Stimulated activated memory B cell treated with anti-CD40 and anti-IgM and Interleukin-4, amounts not matched to agents 10 μg/mL and 1 μg/mL and 100 μg/mL, for 72 hours (primary cell): ENCODE results near the gene CATSPER3.
A peak's percentile ranks its signal among the peaks of the same experiment; 100 is the strongest.

Experiments
- ATAC-seq: fragments of 150-1000 bp; cut with Tn5 transposase; 2 replicates; pipeline ENCODE4 v1.10.0; 2021
- H3K27ac Mint-ChIP-seq: one replicate; pipeline ENCODE4 v1.8.0; 2022; ENCODE audit warnings: mild to moderate bottlenecking, mixed read lengths
- H3K27me3 Mint-ChIP-seq: one replicate; pipeline ENCODE4 v1.8.0; 2022; ENCODE audit warnings: mixed read lengths
- H3K36me3 Mint-ChIP-seq: one replicate; pipeline ENCODE4 v1.8.0; 2022; ENCODE audit warnings: mixed read lengths
- H3K4me1 Mint-ChIP-seq: one replicate; pipeline ENCODE4 v1.8.0; 2022; ENCODE audit warnings: mixed read lengths
- H3K4me3 Mint-ChIP-seq: one replicate; pipeline ENCODE4 v1.8.0; 2022; ENCODE audit warnings: mild to moderate bottlenecking, moderate library complexity, mixed read lengths
- H3K9me3 Mint-ChIP-seq: one replicate; pipeline ENCODE4 v1.8.0; 2022; ENCODE audit warnings: mixed read lengths

CATSPER3 gene

GRCh38 chr5:135028791-135029476 lies 61.2 kb downstream of the CATSPER3 start:
- H3K9me3 Mint-ChIP-seq = peaks cover 8% of the 10 kb centered on the region
- ATAC-seq = no peak
- no peak overlapping the region for H3K4me3 Mint-ChIP-seq
- no peak overlapping the region for H3K27ac Mint-ChIP-seq
- peaks cover 8% of the 10 kb centered on the region for H3K36me3 Mint-ChIP-seq
- H3K27me3 Mint-ChIP-seq = peaks cover 84% of the 10 kb centered on the region
- peaks cover 38% of the 10 kb centered on the region for H3K4me1 Mint-ChIP-seq

GRCh38 chr5:135029477-135030122 lies 61.9 kb downstream of the CATSPER3 start:
- Mint-ChIP-seq H3K4me3 (peak overlapping the region; percentile 8), H3K36me3 (peaks cover 8% of the 10 kb centered on the region), H3K27me3 (peaks cover 89% of the 10 kb centered on the region), H3K4me1 (peaks cover 43% of the 10 kb centered on the region), H3K9me3 (peaks cover 8% of the 10 kb centered on the region), H3K27ac (no peak overlapping the region)
- no peak for ATAC-seq

- peaks cover 49% of the 10 kb centered on the region for H3K4me1 Mint-ChIP-seq
Observed at GRCh38 chr5:135030123-135030955, 62.6 kb downstream of the CATSPER3 start.

GRCh38 chr5:135030956-135031812 lies 63.5 kb downstream of the CATSPER3 start:
- Mint-ChIP-seq H3K4me3 (peak overlapping the region; percentile 10), H3K27ac (no peak overlapping the region), H3K4me1 (peaks cover 49% of the 10 kb centered on the region), H3K9me3 (peaks cover 8% of the 10 kb centered on the region), H3K36me3 (peaks cover 8% of the 10 kb centered on the region), H3K27me3 (peaks cover 91% of the 10 kb centered on the region)
- ATAC-seq = peak; percentile 13

More at GRCh38 chr5:135030123-135030955, 62.6 kb downstream of the CATSPER3 start:
- peaks cover 8% of the 10 kb centered on the region for H3K36me3 Mint-ChIP-seq
- H3K27me3 Mint-ChIP-seq = peaks cover 91% of the 10 kb centered on the region
- H3K27ac Mint-ChIP-seq = no peak overlapping the region
- H3K9me3 Mint-ChIP-seq = peaks cover 8% of the 10 kb centered on the region
- H3K4me3 Mint-ChIP-seq = peak overlapping the region; percentile 10
- ATAC-seq = no peak

GRCh38 chr5:135031813-135032694 lies 64.3 kb downstream of the CATSPER3 start:
- H3K27ac Mint-ChIP-seq = no peak overlapping the region
- no peak for ATAC-seq

GRCh38 chr5:135032695-135032998 lies 64.9 kb downstream of the CATSPER3 start:
- H3K27me3 Mint-ChIP-seq = peaks cover 91% of the 10 kb centered on the region
- peaks cover 8% of the 10 kb centered on the region for H3K9me3 Mint-ChIP-seq
- H3K27ac Mint-ChIP-seq = no peak overlapping the region
- H3K4me3 Mint-ChIP-seq = no peak overlapping the region
- ATAC-seq = no peak
- peaks cover 45% of the 10 kb centered on the region for H3K4me1 Mint-ChIP-seq
- peaks cover 8% of the 10 kb centered on the region for H3K36me3 Mint-ChIP-seq

More at GRCh38 chr5:135031813-135032694, 64.3 kb downstream of the CATSPER3 start:
- peaks cover 8% of the 10 kb centered on the region for H3K9me3 Mint-ChIP-seq
- H3K36me3 Mint-ChIP-seq = peaks cover 8% of the 10 kb centered on the region
- peaks cover 91% of the 10 kb centered on the region for H3K27me3 Mint-ChIP-seq
- peak overlapping the region; percentile 61 for H3K4me3 Mint-ChIP-seq
- peaks cover 49% of the 10 kb centered on the region for H3K4me1 Mint-ChIP-seq

- Mint-ChIP-seq H3K4me3 (peak overlapping the region; percentile 79), H3K27ac (no peak overlapping the region), H3K9me3 (peaks cover 8% of the 10 kb centered on the region), H3K27me3 (peaks cover 92% of the 10 kb centered on the region), H3K4me1 (peaks cover 44% of the 10 kb centered on the region), H3K36me3 (peaks cover 8% of the 10 kb centered on the region)
- no peak for ATAC-seq
Observed at GRCh38 chr5:135032999-135033861, 65.5 kb downstream of the CATSPER3 start.

GRCh38 chr5:135033901-135034235 lies 66.2 kb downstream of the CATSPER3 start, which contains the start of gene PITX1:
PITX1 (minus strand) TSS chr5:135034228; CDS start chr5:135033881, 347 bp downstream.
- H3K4me3 Mint-ChIP-seq = peak within 1 kb of the TSS; percentile 82
- H3K27me3 Mint-ChIP-seq = peaks cover 93% of the 10 kb centered on the region
- ATAC-seq = peak; percentile 37
- H3K9me3 Mint-ChIP-seq = peaks cover 8% of the 10 kb centered on the region
- no peak within 1 kb of the TSS for H3K27ac Mint-ChIP-seq
- H3K36me3 Mint-ChIP-seq = peaks cover 8% of the 10 kb centered on the region
- peaks cover 48% of the 10 kb centered on the region for H3K4me1 Mint-ChIP-seq

- H3K4me3 Mint-ChIP-seq = peak overlapping the region; percentile 82
- peaks cover 6% of the 10 kb centered on the region for H3K36me3 Mint-ChIP-seq
- peak; percentile 48 for ATAC-seq
- H3K27ac Mint-ChIP-seq = no peak overlapping the region
- H3K9me3 Mint-ChIP-seq = peaks cover 7% of the 10 kb centered on the region
- peaks cover 89% of the 10 kb centered on the region for H3K27me3 Mint-ChIP-seq
- H3K4me1 Mint-ChIP-seq = peaks cover 47% of the 10 kb centered on the region
Observed at GRCh38 chr5:135034236-135034962, 66.7 kb downstream of the CATSPER3 start.

- H3K4me1 Mint-ChIP-seq = peaks cover 45% of the 10 kb centered on the region
- peak overlapping the region; percentile 82 for H3K4me3 Mint-ChIP-seq
- no peaks in the 10 kb centered on the region for H3K9me3 Mint-ChIP-seq
- peaks cover 86% of the 10 kb centered on the region for H3K27me3 Mint-ChIP-seq
- ATAC-seq = no peak
- H3K27ac Mint-ChIP-seq = no peak overlapping the region
- no peaks in the 10 kb centered on the region for H3K36me3 Mint-ChIP-seq
Observed at GRCh38 chr5:135034963-135035677, 67.4 kb downstream of the CATSPER3 start.

GRCh38 chr5:135035678-135036030 lies 67.9 kb downstream of the CATSPER3 start:
- no peak for ATAC-seq
- Mint-ChIP-seq H3K36me3 (no peaks in the 10 kb centered on the region), H3K27ac (no peak overlapping the region), H3K4me1 (peaks cover 45% of the 10 kb centered on the region), H3K4me3 (no peak overlapping the region), H3K9me3 (no peaks in the 10 kb centered on the region), H3K27me3 (peaks cover 86% of the 10 kb centered on the region)

- no peak for ATAC-seq
- Mint-ChIP-seq H3K4me3 (no peak overlapping the region), H3K27ac (no peak overlapping the region), H3K36me3 (no peaks in the 10 kb centered on the region), H3K27me3 (peaks cover 86% of the 10 kb centered on the region), H3K4me1 (peaks cover 43% of the 10 kb centered on the region), H3K9me3 (no peaks in the 10 kb centered on the region)
Observed at GRCh38 chr5:135036405-135036804, 68.7 kb downstream of the CATSPER3 start.
